ENCODE results near the gene ZNF474.

DNA sequence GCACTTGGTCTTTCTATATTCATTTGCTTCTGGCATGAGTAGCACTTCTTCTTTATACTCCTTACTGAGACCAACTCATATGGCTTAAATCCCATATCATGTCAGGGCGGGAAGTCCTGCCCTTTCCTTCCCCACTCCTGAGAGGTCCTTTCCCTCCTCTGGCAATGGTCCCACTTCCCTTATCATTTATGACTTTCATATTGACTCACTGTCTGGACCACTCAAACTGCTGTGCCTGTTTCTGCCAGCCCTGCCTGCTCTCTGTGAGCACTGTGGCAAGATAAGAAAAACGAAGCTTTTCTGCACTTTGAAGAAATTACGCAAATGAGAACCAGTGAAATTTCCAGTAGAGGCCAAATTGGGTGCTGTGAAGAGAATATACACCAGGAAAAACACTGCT is 58.1 kb downstream of the ZNF474 start:
- TF ChIP-seq GABPA (IDR thresholded peaks at IDR 0.05; ENCODE audit: borderline replicate concordance, insufficient read depth, low read length) (no peak), RFX5 (IDR thresholded peaks at IDR 0.05; ENCODE audit: borderline replicate concordance, low read depth, low read length) (no peak), NANOG (IDR thresholded peaks at IDR 0.05; ENCODE audit: insufficient read depth, low read depth, low read length, poor library complexity, severe bottlenecking) (no peak)
- TF ChIP-seq, protein P1, sequence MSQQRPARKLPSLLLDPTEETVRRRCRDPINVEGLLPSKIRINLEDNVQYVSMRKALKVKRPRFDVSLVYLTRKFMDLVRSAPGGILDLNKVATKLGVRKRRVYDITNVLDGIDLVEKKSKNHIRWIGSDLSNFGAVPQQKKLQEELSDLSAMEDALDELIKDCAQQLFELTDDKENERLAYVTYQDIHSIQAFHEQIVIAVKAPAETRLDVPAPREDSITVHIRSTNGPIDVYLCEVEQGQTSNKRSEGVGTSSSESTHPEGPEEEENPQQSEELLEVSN (IDR thresholded peaks at IDR 0.05), result no peak

Data from H1 (cell line).